Measurements from ENCODE around the gene SLC25A6.

GRCh38 chrX:1355131-1356046 lies 36.5 kb downstream of the SLC25A6 start:
- TF ChIP-seq EZH2 (IDR thresholded peaks at IDR 0.05; ENCODE audit: insufficient read depth, poor library complexity, severe bottlenecking), result no peak
- TF ChIP-seq EZH2phosphoT487 (IDR thresholded peaks at IDR 0.05; ENCODE audit: insufficient read depth, low read depth), result no peak

Measured in GM23248 (cell line).